ENCODE measurements around the gene LCE3A. TPM values are rescaled to one million over a fixed set of nuclear protein-coding genes. Genes with fewer than 3 reads are reported as not detected.
"Not testable (repeated sequence)": the region's sequence is repeated elsewhere in the genome, so short reads cannot be mapped to it uniquely, and the experiment has no call there.

LCE3A gene
- not detected for total RNA-seq

GRCh38 chr1:152622803-152623202 lies at the start of gene LCE3A:
TSS of gene LCE3A (minus strand) at chr1:152623103. CDS start at chr1:152623103, 0 bp downstream.
- DNase-seq, result no peak

- DNase-seq, result no peak
Observed at GRCh38 chr1:152667648-152668047, 44.7 kb upstream of the LCE3A start.

GRCh38 chr1:152666171-152666570 lies 43.3 kb upstream of the LCE3A start:
- DNase-seq, result not testable (repeated sequence)

GRCh38 chr1:152663098-152663497 lies 40.2 kb upstream of the LCE3A start, which contains the start of gene LCE2D:
TSS of gene LCE2D (plus strand) at chr1:152663380. CDS start at chr1:152664106, 726 bp downstream.
- DNase-seq, result no peak

- DNase-seq, result no peak
Observed at GRCh38 chr1:152658649-152659048, 35.7 kb upstream of the LCE3A start.

- no peak for DNase-seq
Observed at GRCh38 chr1:152657677-152658076, 34.8 kb upstream of the LCE3A start.

- DNase-seq, result no peak
Observed at GRCh38 chr1:152656459-152656858, 33.6 kb upstream of the LCE3A start.

GRCh38 chr1:152654110-152654509 lies 31.2 kb upstream of the LCE3A start:
- peak; percentile 20 for DNase-seq

GRCh38 chr1:152646656-152647055 lies 23.8 kb upstream of the LCE3A start:
- no peak for DNase-seq

- DNase-seq, result no peak
Observed at GRCh38 chr1:152645146-152645545, 22.2 kb upstream of the LCE3A start.

- no peak for DNase-seq
Observed at GRCh38 chr1:152643945-152644344, 21.0 kb upstream of the LCE3A start.

- DNase-seq, result no peak
Observed at GRCh38 chr1:152640351-152640750, 17.4 kb upstream of the LCE3A start.

GRCh38 chr1:152630596-152630995 lies 7.7 kb upstream of the LCE3A start:
- DNase-seq, result no peak

- DNase-seq, result no peak
Observed at GRCh38 chr1:152626744-152627143, 3.8 kb upstream of the LCE3A start.

- no peak for DNase-seq
Observed at GRCh38 chr1:152623203-152623844, 421 bp upstream of the LCE3A start.

- no peak for DNase-seq
Observed at GRCh38 chr1:152621993-152622392, 910 bp downstream of the LCE3A start.

- no peak for DNase-seq
Observed at GRCh38 chr1:152613511-152613910, 9.4 kb downstream of the LCE3A start, which contains the start of gene LCE3B. TSS of gene LCE3B (plus strand) at chr1:152613811. CDS start at chr1:152613811, 0 bp downstream.

GRCh38 chr1:152599934-152600333 lies 23.0 kb downstream of the LCE3A start, which contains the start of gene LCE3C:
TSS of gene LCE3C (plus strand) at chr1:152600234. CDS start at chr1:152600732, 498 bp downstream.
- DNase-seq, result no peak

- no peak for DNase-seq
Observed at GRCh38 chr1:152596986-152597385, 25.9 kb downstream of the LCE3A start.

GRCh38 chr1:152585586-152585985 lies 37.3 kb downstream of the LCE3A start:
- no peak for DNase-seq

GRCh38 chr1:152582647-152583046 lies 40.3 kb downstream of the LCE3A start:
- DNase-seq, result no peak

- DNase-seq, result no peak
Observed at GRCh38 chr1:152580433-152580832, 42.5 kb downstream of the LCE3A start, which contains the start of gene LCE3D. TSS of gene LCE3D (minus strand) at chr1:152580516. CDS start at chr1:152579936, 580 bp downstream.

GRCh38 chr1:152579526-152579925 lies 43.4 kb downstream of the LCE3A start:
- not testable (repeated sequence) for DNase-seq

GRCh38 chr1:152577168-152577567 lies 45.7 kb downstream of the LCE3A start:
- DNase-seq, result no peak

Measured in effector CD4-positive, alpha-beta T cell (primary cell).